ENCODE data around the gene PKD2.

DNA sequence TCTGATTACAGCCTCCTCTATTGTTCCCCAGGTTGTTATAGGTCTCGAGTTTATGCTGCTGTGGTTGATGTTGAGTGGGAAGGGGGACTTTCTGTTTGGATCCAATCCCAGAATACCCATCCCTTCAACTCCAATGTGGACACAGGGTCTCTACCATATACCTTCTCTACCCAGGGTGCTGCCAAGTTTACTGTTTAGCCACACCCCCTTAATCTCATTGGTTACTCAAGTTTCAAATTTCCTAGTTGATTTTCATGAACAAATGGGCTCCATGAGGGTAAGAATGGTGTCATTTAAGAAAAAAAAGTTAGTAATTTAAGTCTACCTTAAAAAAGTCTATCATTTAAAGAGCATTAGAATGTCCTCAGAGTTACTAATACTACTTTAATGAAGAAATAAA is 35.6 kb upstream of the PKD2 start:
- no peak for TF ChIP-seq CTCF (conservative IDR thresholded peaks at IDR 0.05; ENCODE audit: low read depth, low read length)
- TF ChIP-seq NFE2L2 (IDR thresholded peaks at IDR 0.05; ENCODE audit: low read depth, low read length), result no peak
- TF ChIP-seq RAD21 (IDR thresholded peaks at IDR 0.05; ENCODE audit: low read length), result no peak
- no peak for TF ChIP-seq POLR2A (IDR thresholded peaks at IDR 0.05; ENCODE audit: low read depth, low read length)
- no peak for TF ChIP-seq CEBPB (IDR thresholded peaks at IDR 0.05; ENCODE audit: low read depth, low read length)
- TF ChIP-seq MAZ (IDR thresholded peaks at IDR 0.05; ENCODE audit: borderline replicate concordance, low read depth, low read length), result no peak

Measured in IMR-90 (cell line).